GM19193 (cell line): ENCODE data around the gene SGSM1.

Experiments used
- POLR2A ChIP-seq: IDR thresholded peaks from 4 replicates; pipeline ENCODE4 v1.6.1; 2011; ENCODE audit not compliant: insufficient read depth, insufficient read length; ENCODE audit errors: extremely low read depth

Gene SGSM1

DNA sequence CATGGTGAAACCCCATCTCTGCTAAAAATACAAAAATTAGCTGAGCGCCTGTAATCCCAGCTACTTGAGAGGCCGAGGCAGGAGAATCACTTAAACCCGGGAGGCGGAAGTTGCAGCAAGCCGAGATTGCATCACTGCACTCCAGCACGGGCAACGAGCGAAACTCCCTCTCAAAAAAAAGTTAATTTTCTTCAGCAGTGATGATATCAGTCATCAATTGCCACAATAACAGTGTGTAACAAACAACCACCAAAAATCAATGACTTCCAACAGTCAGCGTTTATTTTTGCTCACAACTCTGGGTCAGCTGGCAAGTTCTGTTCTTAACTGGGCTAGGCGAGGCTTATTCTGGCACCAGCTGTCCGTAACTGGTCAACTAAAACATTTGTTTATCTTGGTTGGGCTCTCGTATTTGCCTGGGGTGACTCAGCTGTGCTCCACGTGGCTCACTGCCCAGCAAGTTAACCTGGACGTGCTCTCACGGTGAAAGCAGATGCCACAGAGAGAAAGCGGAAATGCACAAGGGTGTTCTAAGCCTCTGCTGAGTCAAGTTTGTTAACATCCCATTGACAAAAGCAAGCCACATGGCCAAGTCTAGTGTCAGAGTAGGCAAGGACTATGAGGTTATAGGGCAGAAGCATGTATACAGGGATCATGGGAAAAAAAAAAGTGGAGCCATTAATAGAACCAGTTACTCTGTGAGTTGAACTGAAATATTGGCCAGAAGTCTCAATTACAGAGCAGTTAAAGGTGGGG, 88.4 kb downstream of the SGSM1 start:
- TF ChIP-seq POLR2A = no peak

DNA sequence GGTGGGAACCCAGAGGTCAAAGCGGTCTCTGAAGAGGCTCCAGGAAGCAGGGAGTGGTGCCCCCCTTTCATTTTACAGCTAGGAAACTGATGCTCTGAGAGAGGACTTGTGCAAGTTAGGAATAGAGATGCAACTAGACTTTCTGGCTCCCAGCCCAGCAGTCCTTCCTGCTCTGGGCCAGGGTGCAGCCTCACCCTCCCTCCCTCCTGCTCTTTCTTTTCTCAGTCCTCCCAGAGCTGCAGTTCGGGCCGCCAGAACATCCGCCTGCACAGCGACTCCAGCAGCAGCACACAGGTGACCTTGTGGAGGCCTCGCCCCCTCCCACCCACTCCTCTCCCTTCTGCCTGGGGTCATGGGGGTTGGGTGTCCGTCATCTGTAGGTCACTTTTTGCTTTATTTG, 89.0 kb downstream of the SGSM1 start:
- no peak for TF ChIP-seq POLR2A

DNA sequence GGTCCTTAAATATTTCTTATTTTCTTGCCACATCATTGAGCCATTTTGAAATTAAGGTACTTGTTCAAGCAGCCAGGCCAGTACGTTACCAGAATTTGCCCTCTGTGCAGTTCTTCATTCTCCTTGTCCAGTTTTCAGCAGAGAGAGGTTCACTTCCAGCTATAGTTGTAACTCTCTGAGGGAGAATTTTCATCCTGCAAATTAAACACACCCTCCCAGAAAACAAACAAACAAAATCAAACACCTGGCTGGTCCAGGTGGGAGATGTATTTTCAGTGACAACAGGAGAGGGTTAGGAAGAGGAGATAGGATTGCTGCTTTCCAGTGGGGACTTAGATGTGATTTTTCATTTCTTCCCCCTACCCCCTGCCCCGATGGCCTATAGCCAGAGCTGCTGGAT, 95.4 kb downstream of the SGSM1 start:
- TF ChIP-seq POLR2A = no peak

DNA sequence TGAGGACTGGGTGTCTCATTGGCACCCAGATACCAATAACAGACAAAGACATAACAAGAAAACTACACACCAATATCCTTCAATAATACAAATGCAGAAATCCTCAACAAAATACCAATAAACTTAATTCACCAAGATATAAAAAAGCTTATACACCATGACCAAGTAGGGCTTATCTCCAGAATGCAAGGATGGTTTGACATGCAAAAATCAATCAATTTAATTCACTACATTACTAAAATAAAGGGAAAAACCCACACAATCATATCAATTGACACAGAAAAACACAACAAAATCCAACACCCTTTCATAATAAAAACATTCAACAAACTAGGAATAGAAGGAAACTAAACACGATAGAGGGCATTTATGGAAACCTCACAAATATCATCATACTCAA, 99.9 kb downstream of the SGSM1 start:
- no peak for TF ChIP-seq POLR2A

DNA sequence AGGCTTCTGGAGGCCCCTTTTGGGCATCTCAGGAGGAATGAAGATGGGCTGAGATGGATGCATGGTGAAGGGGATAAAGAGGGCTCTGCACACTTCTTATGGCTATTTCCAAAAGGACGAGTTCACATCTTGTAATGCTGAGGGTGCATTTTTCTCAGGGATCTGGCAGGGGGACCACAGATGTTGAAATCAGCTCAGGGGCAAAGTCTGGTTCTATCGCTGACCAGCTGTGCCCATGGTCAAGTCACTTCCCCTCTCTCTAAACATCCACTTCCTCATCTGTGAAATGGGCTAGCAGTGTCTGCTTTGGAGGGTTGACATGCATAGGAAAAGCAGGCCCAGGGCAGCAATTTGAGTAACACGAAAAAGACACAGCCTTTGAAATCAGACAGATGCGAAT, 114.0 kb downstream of the SGSM1 start:
- TF ChIP-seq POLR2A = no peak

DNA sequence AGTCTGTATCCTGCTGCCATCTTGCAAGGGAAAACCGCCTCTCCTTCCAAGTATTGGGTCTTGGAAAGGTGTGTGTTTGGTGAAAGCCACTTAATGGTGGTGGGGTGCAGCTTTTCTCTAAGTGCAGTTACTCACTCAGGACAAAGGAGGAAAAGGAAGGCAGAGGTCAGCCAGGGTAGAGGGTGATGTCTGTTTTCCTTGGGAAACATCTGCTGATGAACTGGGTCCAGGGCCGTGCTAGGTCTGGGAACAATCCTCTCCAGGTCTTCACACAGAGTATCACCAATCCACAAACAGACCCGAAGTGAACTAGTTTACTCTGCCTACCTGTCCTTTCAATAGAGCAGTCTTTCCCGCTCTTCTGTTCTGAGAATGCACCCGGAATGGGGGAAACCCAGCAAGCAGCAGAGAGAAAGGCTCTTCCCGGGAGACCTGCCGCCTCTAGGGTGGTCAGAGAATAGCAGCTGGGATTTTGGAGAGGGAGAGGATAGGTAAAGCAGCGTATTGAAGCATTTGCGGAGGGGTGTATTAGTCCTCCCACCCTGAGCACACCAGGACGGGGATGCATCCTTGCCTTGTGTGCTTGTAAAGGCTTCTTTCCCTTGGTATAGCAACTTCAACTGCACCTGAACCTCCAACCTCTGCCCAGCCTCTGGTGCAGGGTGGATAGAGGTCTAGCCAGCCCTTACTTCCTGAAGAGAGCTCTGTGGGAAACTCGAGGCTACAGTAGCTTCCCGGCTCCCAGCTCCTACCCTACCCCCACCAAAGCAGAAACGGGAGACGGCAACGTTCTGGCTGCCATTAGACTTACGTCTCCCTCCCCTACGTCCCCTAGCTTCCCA, 119.8 kb downstream of the SGSM1 start:
- TF ChIP-seq POLR2A = no peak

DNA sequence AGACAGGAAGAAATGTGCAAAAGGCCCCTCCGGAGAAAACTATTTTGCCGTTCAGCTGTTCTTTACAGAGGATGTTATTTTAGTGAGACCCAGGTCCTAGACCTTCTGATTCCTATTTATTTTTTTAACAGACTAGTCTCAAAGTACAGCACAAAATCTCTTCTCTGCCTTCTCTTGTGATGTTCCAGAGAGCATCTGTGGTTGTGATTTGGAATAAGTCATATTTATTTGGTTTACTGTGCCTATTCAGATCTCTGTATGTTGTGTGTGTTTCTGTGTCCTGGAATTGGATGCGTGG, 120.4 kb downstream of the SGSM1 start:
- TF ChIP-seq POLR2A = no peak

DNA sequence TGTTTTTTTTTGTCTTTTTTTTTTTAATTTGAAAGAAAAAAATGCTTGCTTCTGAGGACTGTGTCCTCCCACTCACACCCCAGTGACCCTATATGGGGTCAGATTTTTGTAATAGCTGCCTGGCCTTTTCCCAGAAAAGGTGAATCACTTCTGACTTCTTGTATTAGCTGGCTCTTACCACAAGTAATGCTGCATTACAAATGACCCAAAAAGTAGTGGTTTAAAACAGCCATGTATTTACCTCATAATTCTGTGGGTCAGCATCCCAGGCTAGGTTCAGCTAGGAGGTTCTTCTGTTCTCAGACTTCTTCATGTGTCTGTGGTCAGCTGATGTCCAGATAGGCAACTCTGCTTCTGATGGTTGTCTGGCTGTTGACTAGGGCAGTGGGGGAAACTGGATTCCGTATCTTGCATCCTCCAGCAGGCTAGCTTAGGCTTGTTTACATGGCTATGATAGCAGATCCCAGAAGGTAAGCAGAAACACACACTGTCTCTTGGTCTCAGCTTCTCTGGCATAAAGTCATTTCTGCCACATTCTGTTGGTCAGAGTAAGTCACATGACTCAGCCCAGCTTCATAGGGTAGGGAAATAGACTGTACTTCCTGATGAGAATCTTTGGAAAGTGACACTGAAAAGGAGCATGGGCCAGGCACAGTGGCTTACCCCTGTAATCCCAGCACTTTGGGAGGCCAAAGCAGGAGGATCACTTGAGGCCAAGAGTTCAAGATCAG, 121.0 kb downstream of the SGSM1 start:
- TF ChIP-seq POLR2A = no peak

DNA sequence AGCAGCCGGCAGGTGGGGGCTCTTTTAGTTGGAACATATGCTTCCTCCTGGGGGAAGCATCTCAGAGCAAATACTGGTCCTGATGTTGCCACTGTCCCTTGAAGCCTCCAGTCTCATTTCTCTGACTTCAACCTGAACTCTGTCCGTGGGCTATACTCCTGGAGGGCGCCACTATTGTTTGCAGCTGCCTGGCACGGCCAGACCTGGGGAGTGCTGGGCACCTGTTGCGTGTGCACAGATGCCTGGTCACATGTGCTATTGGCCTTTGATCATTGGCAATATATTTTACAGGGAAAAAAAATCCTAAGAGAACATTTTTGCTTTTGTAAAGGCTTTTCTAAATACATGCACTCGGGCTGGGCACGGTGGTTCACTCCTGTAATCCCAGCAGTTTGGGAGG, 122.3 kb downstream of the SGSM1 start:
- TF ChIP-seq POLR2A = no peak

DNA sequence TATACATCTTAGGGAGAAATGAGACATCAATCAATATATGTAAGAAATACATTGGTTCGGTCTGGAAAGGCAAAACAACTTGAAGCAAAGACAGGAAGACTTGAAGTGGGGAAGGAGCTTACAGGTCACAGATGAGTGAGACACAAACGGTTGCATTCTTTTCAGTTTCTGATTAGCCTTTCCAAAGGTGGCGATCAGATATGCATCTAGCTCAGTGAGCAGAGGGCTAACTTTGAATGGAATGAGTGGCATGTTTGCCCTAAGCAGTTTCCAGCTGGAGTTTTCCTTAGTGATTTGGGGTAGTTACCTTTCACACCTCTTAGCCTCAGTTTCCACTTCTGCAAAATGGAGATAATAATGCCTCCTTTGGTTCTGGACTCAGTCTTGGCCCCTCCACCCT, 124.7 kb downstream of the SGSM1 start:
- no peak for TF ChIP-seq POLR2A

DNA sequence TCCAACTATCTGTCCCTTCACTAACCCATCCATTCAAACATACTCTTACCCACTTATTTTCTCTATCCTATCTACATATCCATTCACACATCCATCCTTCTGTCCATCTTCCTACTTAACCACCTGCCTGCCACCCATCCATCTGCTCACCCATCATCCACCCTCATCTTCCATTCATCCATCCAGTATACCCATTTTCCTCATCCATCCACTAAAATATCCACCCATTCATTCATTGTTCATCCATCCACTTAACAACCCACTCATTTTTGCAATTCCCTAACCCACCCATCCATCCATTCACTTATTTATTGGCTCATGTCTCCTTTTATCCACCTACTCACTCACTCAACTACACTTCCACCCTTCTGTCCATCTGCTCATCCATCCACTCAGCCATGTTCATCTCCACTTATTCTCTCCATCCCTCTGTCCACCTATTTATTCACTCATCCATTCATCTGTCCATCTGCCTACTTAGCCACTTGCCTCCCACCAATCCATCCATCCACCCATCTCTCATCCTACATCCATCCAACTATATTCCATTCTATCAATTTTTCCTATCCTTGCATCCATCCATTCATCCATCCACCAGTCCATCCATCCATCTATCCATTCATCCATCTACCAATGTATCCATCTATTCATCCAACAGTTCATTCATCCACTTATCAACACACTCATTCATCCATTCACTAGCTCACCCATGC, 129.9 kb downstream of the SGSM1 start:
- no peak for TF ChIP-seq POLR2A

DNA sequence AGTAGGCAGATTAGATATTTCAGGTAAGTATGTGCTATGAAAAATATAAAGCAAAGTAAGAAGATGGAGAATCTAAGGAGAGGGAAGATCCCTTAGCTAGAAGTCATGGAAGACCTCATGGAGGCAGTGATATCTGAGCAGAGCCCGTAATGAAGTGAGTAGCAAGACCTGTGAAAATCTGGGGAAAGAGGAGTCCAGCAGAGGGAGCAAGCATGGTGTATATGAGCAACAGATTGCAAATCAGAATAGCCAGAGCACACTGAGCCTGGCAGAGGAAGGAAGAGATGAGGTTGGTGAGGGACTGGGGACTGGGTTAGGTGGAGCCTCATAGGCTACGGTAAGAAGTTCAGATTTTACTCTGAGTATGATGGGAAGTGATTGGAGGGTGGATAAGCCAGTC, 131.1 kb downstream of the SGSM1 start:
- no peak for TF ChIP-seq POLR2A

DNA sequence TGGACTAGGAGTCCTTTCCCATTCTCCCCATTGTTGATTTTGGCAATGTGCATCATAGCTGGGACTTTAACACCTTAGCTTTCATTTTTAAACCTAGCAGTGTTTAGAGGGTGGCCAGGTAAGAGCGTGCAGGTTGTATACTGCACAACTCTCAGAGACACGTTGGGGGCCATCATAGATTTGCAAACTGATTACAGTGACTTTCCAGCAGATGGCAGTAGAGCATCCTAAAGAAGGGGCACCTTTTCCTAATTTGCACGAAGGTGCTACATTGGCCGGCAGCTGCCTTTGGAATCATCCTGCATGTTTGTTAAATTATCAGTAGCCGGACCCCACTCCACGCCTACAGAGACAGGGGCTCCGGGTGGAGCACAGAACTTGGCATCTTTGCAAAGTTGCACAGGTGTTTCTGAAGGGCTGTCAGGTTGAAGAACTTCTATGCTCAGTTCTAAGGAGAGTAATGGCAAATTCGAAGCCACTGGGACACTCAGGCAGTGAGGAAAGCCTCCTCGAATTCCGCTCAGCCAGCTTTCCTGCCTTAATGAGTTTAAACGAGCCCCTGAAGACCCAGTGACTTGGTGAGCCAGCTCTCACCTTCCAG, 132.8 kb downstream of the SGSM1 start:
- no peak for TF ChIP-seq POLR2A

DNA sequence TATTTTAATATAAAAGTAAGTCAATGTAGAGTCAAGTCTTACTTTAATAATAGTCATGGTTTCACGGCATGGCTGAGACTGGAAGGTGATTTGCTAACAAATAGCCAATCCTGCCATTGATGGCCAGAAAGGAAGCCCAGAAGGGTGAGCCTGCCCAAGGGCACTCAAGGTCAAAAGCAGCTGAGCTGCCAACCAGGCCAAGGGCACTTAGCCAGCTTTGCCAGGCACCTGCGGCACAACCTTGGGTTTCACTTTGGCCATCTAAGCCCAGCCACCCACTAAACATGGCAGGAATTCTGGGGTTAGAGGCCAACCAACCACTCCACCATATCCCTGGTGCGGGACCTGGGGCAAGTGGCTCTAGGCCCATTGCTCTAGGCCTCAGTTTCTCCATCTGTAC, 136.3 kb downstream of the SGSM1 start:
- TF ChIP-seq POLR2A = no peak
